HG03460 (cell line): ENCODE data around the gene MTHFSD.

Experiments
- ATAC-seq: cut with Tn5 transposase; IDR thresholded peaks from one replicate; pipeline ENCODE4 v1.9.1; 2021; ENCODE audit not compliant: unreplicated experiment

The MTHFSD gene

GRCh38 chr16:86494039-86494564 is 60.9 kb downstream of the MTHFSD start:
- ATAC-seq, result no peak

DNA sequence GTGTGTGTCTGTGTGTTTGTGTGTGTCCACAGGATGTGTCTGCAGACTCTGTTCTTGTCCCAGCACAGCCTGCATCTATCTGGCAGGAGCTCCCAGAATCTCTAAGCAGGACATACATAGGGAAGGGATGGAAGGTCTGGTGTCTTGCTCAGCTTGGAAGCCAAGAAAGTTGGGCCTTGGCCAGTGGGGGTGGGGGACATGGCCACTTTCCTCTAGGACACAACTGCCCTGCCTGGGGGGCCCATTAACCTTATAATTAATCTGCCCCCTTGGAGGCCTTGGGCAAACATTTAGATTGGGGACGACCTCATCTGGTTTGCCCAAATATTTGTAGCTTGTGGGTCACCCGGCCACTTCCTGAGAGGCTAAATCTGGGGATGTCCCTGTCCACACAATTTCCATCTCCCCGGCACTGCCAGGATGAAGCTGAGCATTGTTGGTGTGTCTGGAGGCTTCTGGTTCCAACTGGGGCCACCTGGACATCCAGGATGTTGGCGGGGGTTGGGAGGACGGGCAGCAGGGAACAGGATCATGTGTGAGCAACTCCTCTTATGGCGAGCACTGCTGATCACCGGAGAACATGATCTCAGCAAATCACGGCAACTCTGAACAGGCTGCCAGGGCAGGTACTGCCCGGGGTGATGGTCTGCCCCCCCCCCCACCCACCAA is 61.9 kb downstream of the MTHFSD start:
- no peak for ATAC-seq

DNA sequence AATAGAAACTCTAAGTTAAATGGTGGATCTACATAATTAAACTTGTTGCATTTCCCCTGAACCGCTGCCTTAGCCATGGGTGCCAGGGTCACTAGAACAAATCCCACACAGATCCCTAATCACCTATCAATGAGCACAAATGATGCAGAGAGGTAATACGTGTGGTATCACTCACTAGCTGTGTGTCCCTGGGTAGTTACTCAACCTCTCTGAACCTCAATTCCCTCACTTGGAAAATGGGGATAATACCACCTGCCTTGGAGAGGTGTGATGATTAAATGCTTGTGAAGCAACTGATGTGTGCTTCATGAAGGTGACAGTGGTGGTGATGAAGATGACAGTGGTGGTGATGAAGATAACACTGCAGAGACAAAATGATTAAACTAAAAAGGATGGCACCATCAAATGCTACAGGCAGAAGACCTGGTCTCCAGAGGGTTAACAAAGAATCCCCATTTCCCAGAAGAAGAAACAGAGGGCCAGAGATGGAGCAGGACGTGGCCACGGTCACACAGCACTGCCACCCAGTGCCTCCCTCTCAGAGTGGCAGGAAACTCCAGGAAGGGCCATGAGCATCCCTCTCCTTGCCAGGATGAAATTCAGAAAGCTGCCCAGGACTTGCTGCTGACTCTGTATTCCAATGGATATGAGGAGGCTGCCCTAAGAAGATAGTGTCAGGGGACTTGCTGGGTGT is 62.6 kb downstream of the MTHFSD start:
- no peak for ATAC-seq

DNA sequence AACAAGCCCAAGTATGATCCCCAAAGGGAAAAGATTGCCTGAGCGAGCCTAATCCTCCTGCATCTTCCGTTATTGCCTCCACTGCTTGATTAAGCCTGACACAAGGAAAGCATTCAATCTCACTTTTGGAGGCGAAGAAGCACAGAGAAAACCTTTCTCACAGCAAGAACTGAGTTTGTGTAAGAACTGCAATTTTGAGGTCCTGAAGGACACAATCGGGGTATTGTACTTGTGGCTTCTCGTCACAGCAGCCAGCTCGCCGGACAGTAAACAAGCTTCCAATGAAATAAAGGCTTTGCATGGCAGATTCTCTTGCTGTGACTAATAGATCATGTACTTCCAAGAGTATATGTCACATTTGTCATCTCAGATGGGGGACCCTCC is 63.4 kb downstream of the MTHFSD start:
- no peak for ATAC-seq

GRCh38 chr16:86490859-86491639 is 64.0 kb downstream of the MTHFSD start:
- ATAC-seq, result no peak

- ATAC-seq, result no peak
These were observed 69.3 kb downstream of the MTHFSD start for GRCh38 chr16:86485746-86486145.

GRCh38 chr16:86484240-86484639 is 70.8 kb downstream of the MTHFSD start:
- no peak for ATAC-seq

GRCh38 chr16:86481607-86482006 is 73.4 kb downstream of the MTHFSD start:
- no peak for ATAC-seq

GRCh38 chr16:86480444-86480843 is 74.6 kb downstream of the MTHFSD start:
- ATAC-seq, result no peak
